Neural crest cell (in vitro differentiated cells): Measurements from ENCODE around the gene NLRP10. TPM values are rescaled to one million over a fixed set of nuclear protein-coding genes. Genes with fewer than 3 reads are reported as not detected.
"Not testable (repeated sequence)": the region's sequence is repeated elsewhere in the genome, so short reads cannot be mapped to it uniquely, and the experiment has no call there.

ENCODE experiments used
- DNase-seq: peaks from one replicate; pipeline ENCODE4 v3.0.0; 2021; ENCODE audit warnings: low read depth, mixed read lengths, low spot score
- H3K27ac Mint-ChIP-seq: one replicate; pipeline ENCODE4 v1.8.0; 2021; ENCODE audit warnings: mild to moderate bottlenecking, mixed read lengths; ENCODE audit not compliant: unreplicated experiment
- H3K27me3 Mint-ChIP-seq: 2 replicates; pipeline ENCODE4 v1.8.0; 2021; ENCODE audit warnings: low read depth, mild to moderate bottlenecking, mixed read lengths
- H3K36me3 Mint-ChIP-seq: 2 replicates; pipeline ENCODE4 v1.8.0; 2021; ENCODE audit warnings: low read depth, mild to moderate bottlenecking, mixed read lengths
- H3K4me1 Mint-ChIP-seq: 2 replicates; pipeline ENCODE4 v1.8.0; 2021; ENCODE audit warnings: mixed read lengths
- H3K4me3 Mint-ChIP-seq: one replicate; pipeline ENCODE4 v1.8.0; 2021; ENCODE audit warnings: mild to moderate bottlenecking, mixed read lengths
- H3K9me3 Mint-ChIP-seq: 2 replicates; pipeline ENCODE4 v1.8.0; 2021; ENCODE audit warnings: mixed read lengths
- total RNA-seq: library from RNA; stranded (reverse); gene quantifications from 2 replicates; pipeline ENCODE4 v1.2.1, GENCODE V29; 2021
- TF ChIP-seq, protein P1 (sequence below): fragments of 200-600 bp; sonication (generic); conservative IDR thresholded peaks from 2 replicates; pipeline ENCODE4 v1.5.0; 2021; ENCODE audit warnings: antibody characterized with exemption, mild to moderate bottlenecking

NLRP10 gene
- total RNA-seq, 1 donor from 2014 or later: not detected

DNA sequence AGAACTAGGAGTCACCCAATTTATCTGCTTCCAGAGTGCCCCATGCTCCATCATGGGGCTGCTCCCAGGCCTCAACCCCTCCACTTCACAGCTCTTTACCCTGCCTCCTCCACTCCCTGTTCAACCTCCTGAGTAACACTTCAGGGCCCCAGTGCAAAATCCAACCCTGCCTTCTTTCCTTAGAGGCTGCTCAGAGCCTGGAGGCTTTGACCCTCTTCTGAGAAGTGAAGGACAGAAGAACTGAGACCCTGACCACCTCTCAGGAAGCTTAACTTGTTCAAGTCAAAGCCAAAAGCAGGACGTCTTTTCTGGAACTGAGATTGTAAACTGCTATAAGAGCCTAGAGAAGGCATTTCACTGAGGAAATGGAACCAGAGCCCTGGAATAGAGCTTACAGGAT, 37.4 kb upstream of the NLRP10 start:
- Mint-ChIP-seq H3K27me3 (peaks cover 6% of the 10 kb centered on the region), H3K9me3 (no peaks in the 10 kb centered on the region), H3K4me3 (no peak overlapping the region), H3K36me3 (peaks cover 12% of the 10 kb centered on the region), H3K4me1 (no peaks in the 10 kb centered on the region), H3K27ac (no peak overlapping the region)
- TF ChIP-seq, protein P1, sequence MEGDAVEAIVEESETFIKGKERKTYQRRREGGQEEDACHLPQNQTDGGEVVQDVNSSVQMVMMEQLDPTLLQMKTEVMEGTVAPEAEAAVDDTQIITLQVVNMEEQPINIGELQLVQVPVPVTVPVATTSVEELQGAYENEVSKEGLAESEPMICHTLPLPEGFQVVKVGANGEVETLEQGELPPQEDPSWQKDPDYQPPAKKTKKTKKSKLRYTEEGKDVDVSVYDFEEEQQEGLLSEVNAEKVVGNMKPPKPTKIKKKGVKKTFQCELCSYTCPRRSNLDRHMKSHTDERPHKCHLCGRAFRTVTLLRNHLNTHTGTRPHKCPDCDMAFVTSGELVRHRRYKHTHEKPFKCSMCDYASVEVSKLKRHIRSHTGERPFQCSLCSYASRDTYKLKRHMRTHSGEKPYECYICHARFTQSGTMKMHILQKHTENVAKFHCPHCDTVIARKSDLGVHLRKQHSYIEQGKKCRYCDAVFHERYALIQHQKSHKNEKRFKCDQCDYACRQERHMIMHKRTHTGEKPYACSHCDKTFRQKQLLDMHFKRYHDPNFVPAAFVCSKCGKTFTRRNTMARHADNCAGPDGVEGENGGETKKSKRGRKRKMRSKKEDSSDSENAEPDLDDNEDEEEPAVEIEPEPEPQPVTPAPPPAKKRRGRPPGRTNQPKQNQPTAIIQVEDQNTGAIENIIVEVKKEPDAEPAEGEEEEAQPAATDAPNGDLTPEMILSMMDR: no peak
- no peak for DNase-seq

DNA sequence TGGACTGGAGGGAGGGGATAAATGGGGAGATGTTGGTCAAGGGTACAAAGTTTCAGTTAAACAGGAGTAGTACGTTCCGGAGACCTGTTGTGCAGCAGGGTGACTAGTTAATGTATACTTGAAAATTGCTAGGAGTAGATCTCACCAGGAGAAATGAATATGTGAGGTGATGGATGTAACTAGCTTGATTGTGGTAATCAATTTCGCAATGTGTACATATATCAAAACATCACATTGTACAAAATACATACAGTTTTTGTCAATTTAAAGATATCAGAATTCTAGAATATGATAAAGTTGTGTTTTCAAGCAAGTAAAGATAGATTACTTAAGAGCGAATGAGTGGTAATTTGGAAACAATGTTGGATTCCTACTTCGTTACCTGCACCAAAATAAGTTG, 35.1 kb upstream of the NLRP10 start:
- Mint-ChIP-seq H3K27me3 (peaks cover 6% of the 10 kb centered on the region), H3K36me3 (peaks cover 24% of the 10 kb centered on the region), H3K27ac (peak overlapping the region; percentile 51), H3K9me3 (no peaks in the 10 kb centered on the region), H3K4me1 (no peaks in the 10 kb centered on the region), H3K4me3 (no peak overlapping the region)
- TF ChIP-seq, protein P1: no peak
- DNase-seq: no peak

DNA sequence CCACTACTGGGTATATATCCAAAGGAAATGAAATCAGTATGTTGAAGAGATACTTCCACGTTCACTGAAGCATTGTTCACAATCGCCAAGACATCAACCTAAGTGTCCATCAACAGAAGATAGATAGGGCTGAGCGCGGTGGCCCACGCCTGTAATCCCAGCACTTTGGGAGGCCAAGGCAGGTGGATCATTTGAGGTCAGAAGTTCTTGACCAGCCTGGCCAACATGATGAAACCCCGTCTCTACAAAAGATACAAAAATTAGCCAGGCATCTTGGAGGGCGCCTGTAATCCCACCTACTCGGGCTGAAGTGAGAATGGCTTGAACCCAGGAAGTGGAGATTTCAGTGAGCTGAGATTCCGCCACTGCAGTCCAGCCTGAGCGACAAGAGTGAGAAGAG, 34.5 kb upstream of the NLRP10 start:
- peaks cover 27% of the 10 kb centered on the region for H3K36me3 Mint-ChIP-seq
- no peak overlapping the region for H3K4me3 Mint-ChIP-seq
- no peak for DNase-seq
- no peak overlapping the region for H3K27ac Mint-ChIP-seq
- H3K9me3 Mint-ChIP-seq: no peaks in the 10 kb centered on the region
- peaks cover 3% of the 10 kb centered on the region for H3K27me3 Mint-ChIP-seq
- TF ChIP-seq, protein P1: no peak
- no peaks in the 10 kb centered on the region for H3K4me1 Mint-ChIP-seq

DNA sequence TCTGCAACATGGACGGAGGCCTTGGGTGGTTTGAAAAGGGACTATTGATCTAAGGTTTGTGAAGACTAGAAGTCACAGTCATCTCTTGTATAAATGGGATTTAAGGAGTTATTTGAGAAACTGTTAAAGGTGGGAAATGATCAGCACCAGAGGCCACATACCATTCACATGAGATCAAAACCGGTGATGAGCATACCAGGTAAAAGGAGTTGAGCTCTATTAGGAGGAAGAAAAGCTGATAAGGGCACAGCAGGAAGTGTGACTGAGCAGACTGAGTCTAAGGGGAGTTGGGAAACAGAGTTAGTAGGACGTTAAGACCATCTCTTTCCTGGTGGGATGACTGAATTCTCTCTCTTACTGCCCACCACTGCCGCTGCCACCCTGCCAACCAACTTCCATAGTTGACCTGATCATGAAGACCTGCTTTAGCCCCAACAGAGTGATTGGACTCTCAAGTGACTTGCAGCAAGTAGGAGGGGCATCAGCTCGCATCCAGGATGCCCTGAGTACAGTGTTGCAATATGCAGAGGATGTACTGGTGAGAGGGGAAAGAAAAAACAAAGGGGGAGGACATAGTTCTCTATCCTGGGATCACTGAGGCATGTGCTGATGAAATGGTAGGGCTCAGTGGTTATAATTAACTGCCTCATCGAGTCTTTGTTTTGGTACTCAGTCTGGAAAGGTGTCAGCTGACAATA, 29.5 kb upstream of the NLRP10 start:
- Mint-ChIP-seq H3K4me3 (no peak overlapping the region), H3K27me3 (no peaks in the 10 kb centered on the region), H3K27ac (no peak overlapping the region), H3K4me1 (no peaks in the 10 kb centered on the region), H3K9me3 (no peaks in the 10 kb centered on the region), H3K36me3 (peaks cover 23% of the 10 kb centered on the region)
- TF ChIP-seq, protein P1: no peak
- DNase-seq: no peak

DNA sequence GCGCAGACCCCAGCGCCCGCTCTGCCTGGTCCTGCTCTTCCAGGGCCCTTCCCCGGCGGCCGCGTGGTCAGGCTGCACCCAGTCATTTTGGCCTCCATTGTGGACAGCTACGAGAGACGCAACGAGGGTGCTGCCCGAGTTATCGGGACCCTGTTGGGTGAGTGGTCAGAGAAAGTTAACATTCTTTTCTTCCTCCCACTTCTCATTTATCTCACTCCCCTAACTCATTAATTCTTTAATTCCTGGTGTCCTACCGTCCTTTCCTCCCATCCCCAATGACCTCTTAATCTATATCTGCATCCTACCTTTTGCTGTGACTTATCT, 22.3 kb upstream of the NLRP10 start:
- Mint-ChIP-seq H3K27ac (peak overlapping the region; percentile 98), H3K4me1 (peaks cover 17% of the 10 kb centered on the region), H3K4me3 (peak overlapping the region; percentile 79)
- H3K27me3 Mint-ChIP-seq, H3K36me3 Mint-ChIP-seq, H3K9me3 Mint-ChIP-seq, DNase-seq: not testable (repeated sequence)

DNA sequence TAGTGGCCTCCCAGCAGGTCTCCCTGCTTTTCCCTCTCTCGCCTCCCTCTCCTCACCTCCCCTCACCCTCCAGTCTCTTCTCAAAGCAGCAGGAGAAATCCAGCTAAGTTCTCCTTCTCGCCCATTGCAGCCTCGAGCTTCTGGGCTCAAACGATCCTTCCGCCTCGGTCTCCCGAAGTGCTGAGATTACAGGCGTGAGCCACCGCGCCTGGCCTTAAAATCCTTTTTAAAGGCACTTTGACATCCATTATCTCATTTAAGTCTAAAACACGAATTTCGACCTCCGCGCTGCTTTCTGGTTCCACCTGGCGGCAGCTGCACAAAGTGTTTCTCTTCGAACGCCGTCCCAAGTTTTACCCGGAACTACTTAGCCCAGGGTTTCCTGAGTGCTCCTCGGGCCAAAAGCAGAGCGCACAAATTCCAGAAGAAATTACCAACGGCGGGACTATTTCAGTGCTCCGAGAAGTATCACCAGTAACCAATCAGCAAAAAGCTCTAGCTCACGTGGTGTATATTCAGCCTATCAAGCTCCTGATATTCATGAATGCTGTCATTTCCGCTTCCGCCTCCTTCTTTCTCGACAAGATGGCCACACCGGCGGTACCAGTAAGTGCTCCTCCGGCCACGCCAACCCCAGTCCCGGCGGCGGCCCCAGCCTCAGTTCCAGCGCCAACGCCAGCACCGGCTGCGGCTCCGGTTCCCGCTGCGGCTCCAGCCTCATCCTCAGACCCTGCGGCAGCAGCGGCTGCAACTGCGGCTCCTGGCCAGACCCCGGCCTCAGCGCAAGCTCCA, 21.7 kb upstream of the NLRP10 start, which contains the start of gene EIF3F:
EIF3F (plus strand) TSS at position 570 of the 792 bp plus-strand sequence; CDS start at position 586, 16 bp downstream.
- TF ChIP-seq, protein P1: peak; percentile 97
- Mint-ChIP-seq H3K4me3 (peak within 1 kb of the TSS; percentile 79), H3K36me3 (no peaks in the 10 kb centered on the region), H3K27me3 (peaks cover 9% of the 10 kb centered on the region), H3K27ac (peak within 1 kb of the TSS; percentile 98), H3K4me1 (peaks cover 17% of the 10 kb centered on the region), H3K9me3 (no peaks in the 10 kb centered on the region)
- DNase-seq: peak; percentile 80
